ENCODE measurements around the gene CEACAM21.

CEACAM21 gene

DNA sequence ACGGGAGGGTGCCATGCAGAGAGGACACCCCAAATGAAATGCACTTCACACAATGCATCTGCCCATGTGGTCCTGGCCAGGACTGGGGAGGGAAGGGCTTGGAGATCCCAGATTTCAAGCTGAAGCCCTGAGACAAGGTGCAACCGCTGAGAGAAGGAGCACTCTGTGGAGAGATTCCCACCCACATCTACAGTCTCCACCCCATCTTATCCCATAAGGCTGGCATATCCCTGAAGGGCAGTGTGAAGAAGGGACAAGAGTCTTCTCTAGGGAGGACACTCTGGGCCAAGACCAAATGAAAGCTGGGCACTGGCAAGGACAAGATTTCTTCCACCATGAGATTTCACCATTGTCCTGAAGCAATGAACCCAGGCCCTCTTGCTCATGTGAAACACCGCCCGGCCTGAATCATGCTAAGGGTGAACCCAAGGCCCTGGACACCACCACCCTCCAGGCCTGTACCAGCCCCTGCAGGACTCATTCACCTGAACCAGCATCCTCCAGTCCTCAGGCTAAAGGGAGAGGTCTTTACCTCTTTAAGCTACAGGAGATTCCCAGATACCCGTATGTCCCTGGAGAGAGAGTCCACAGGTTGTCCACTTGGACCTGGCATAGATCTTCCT is 30.4 kb downstream of the CEACAM21 start:
- Histone ChIP-seq H3K4me1 (ENCODE audit: insufficient read depth, low read length) (no peaks in the 10 kb centered on the region), H3K4me3 (ENCODE audit: low read depth in 1 of 2, low read length in 2 of 2) (no peak overlapping the region), H3K27me3 (ENCODE audit: control insufficient read depth in 1 of 2, insufficient read depth in 2 of 2, low read length in 2 of 2) (no peaks in the 10 kb centered on the region), H3K9me3 (ENCODE audit: low read length) (no peaks in the 10 kb centered on the region), H3K27ac (ENCODE audit: low read depth, low read length) (no peak overlapping the region), H3K36me3 (ENCODE audit: insufficient read depth, low read length) (no peaks in the 10 kb centered on the region), H3K9ac (ENCODE audit: low read length) (no peak overlapping the region)

GRCh38 chr19:41607668-41608067 is 31.7 kb downstream of the CEACAM21 start:
- Histone ChIP-seq H3K9me3 (ENCODE audit: low read length) (no peaks in the 10 kb centered on the region), H3K4me1 (ENCODE audit: insufficient read depth, low read length) (no peaks in the 10 kb centered on the region), H3K9ac (ENCODE audit: low read length) (no peak overlapping the region), H3K36me3 (ENCODE audit: insufficient read depth, low read length) (no peaks in the 10 kb centered on the region), H3K27me3 (ENCODE audit: control insufficient read depth in 1 of 2, insufficient read depth in 2 of 2, low read length in 2 of 2) (no peaks in the 10 kb centered on the region), H3K4me3 (ENCODE audit: low read depth in 1 of 2, low read length in 2 of 2) (no peak overlapping the region), H3K27ac (ENCODE audit: low read depth, low read length) (no peak overlapping the region)

- H3K9me3 ChIP-seq (ENCODE audit: low read length), result no peaks in the 10 kb centered on the region
- H3K9ac ChIP-seq (ENCODE audit: low read length), result no peak overlapping the region
- H3K27ac ChIP-seq (ENCODE audit: low read depth, low read length), result no peak overlapping the region
- H3K36me3 ChIP-seq (ENCODE audit: insufficient read depth, low read length), result no peaks in the 10 kb centered on the region
- H3K4me1 ChIP-seq (ENCODE audit: insufficient read depth, low read length), result no peaks in the 10 kb centered on the region
- H3K27me3 ChIP-seq (ENCODE audit: control insufficient read depth in 1 of 2, insufficient read depth in 2 of 2, low read length in 2 of 2), result no peaks in the 10 kb centered on the region
- no peak overlapping the region for H3K4me3 ChIP-seq (ENCODE audit: low read depth in 1 of 2, low read length in 2 of 2)
Measured at GRCh38 chr19:41610789-41611188, 34.8 kb downstream of the CEACAM21 start.

DNA sequence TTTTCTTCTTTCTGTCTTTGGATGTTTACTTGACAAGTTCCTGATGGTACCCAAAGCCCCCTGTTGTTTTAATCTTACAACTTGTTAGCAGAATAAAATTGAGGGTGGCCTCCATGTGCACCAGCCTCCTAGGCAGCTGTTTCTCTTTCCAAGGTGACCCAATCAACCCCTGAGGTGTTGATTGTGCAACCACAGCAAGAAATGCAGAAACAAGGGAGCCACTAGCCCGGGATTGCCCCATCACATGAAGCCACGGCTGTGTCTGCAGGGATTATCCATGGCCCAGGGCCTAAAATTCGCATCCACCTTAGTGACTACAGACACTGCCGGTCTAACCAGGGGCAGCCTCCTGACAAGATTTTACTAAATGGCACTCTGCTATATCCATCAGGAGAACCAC is 36.5 kb downstream of the CEACAM21 start:
- H3K27ac ChIP-seq (ENCODE audit: low read depth, low read length), result no peak overlapping the region

DNA sequence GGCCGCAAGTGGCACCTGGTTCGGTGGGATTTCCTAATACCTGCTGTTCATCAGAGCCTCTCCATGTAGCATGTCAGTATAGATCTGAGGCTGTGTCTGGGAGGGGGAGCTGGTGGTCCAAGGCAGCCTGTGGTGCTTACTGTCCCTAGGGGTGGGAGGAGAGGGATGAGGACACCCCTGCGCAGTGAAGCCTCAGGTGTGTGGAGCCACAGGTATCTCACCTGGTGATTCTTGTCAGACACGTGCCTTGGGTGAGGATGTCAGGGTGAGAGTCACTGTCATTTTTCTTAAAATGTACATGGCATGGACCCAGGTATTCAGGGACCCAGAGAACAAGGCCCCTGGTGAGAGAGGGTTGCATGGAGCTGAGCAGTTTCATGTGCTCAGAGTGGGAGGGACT is 39.2 kb downstream of the CEACAM21 start:
- Histone ChIP-seq H3K27me3 (ENCODE audit: control insufficient read depth in 1 of 2, insufficient read depth in 2 of 2, low read length in 2 of 2) (no peaks in the 10 kb centered on the region), H3K9ac (ENCODE audit: low read length) (no peak overlapping the region), H3K27ac (ENCODE audit: low read depth, low read length) (no peak overlapping the region), H3K9me3 (ENCODE audit: low read length) (no peaks in the 10 kb centered on the region), H3K4me1 (ENCODE audit: insufficient read depth, low read length) (no peaks in the 10 kb centered on the region), H3K36me3 (ENCODE audit: insufficient read depth, low read length) (no peaks in the 10 kb centered on the region), H3K4me3 (ENCODE audit: low read depth in 1 of 2, low read length in 2 of 2) (no peak overlapping the region)

More for the DNA sequence above, 36.5 kb downstream of the CEACAM21 start:
- H3K4me1 ChIP-seq (ENCODE audit: insufficient read depth, low read length), result no peaks in the 10 kb centered on the region
- H3K9ac ChIP-seq (ENCODE audit: low read length), result no peak overlapping the region
- no peaks in the 10 kb centered on the region for H3K27me3 ChIP-seq (ENCODE audit: control insufficient read depth in 1 of 2, insufficient read depth in 2 of 2, low read length in 2 of 2)
- no peaks in the 10 kb centered on the region for H3K9me3 ChIP-seq (ENCODE audit: low read length)
- no peak overlapping the region for H3K4me3 ChIP-seq (ENCODE audit: low read depth in 1 of 2, low read length in 2 of 2)
- no peaks in the 10 kb centered on the region for H3K36me3 ChIP-seq (ENCODE audit: insufficient read depth, low read length)

DNA sequence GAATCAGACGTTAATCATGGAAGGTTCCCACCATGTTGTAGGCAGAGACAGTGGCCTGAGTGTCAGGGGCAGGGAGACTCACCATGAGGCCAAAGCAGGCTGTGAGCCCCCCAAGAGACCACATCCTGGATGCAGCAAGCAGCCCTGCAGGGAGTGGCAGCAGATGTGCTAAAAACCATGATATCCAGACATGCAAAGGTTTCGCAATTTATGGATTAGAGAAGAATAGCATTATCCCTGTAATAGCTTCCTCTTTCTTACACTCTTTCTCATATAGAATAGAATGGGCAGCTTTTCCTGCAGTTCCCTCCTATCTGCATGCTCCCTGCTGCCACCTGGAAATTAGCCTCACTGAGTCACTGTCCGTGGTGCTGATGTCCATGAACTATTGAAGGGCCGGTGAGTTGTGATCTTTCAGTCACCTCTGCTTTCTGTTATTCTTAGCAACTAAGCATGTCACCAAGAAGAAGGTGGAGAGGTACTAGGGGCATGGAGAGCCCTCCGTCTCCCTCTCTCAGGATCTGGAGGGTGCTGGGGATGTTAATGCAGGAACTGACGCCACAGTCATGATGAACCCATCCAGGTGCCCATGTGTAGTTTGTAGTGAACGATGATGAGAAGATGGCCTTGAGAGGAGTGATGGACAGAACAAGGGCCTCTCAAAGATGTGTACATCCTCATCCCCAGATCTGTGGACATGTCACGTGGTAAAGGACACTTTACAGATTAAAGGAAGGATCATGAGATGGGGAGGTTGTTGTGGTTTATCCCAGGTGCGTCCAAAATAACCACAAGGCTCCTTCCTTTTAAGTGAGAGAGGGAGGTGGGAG is 41.0 kb downstream of the CEACAM21 start:
- H3K27me3 ChIP-seq (ENCODE audit: control insufficient read depth in 1 of 2, insufficient read depth in 2 of 2, low read length in 2 of 2), result no peaks in the 10 kb centered on the region
- H3K4me3 ChIP-seq (ENCODE audit: low read depth in 1 of 2, low read length in 2 of 2), result no peak overlapping the region
- H3K4me1 ChIP-seq (ENCODE audit: insufficient read depth, low read length), result no peaks in the 10 kb centered on the region
- H3K36me3 ChIP-seq (ENCODE audit: insufficient read depth, low read length), result no peaks in the 10 kb centered on the region
- H3K9ac ChIP-seq (ENCODE audit: low read length), result no peak overlapping the region
- H3K9me3 ChIP-seq (ENCODE audit: low read length), result no peaks in the 10 kb centered on the region
- H3K27ac ChIP-seq (ENCODE audit: low read depth, low read length), result no peak overlapping the region

DNA sequence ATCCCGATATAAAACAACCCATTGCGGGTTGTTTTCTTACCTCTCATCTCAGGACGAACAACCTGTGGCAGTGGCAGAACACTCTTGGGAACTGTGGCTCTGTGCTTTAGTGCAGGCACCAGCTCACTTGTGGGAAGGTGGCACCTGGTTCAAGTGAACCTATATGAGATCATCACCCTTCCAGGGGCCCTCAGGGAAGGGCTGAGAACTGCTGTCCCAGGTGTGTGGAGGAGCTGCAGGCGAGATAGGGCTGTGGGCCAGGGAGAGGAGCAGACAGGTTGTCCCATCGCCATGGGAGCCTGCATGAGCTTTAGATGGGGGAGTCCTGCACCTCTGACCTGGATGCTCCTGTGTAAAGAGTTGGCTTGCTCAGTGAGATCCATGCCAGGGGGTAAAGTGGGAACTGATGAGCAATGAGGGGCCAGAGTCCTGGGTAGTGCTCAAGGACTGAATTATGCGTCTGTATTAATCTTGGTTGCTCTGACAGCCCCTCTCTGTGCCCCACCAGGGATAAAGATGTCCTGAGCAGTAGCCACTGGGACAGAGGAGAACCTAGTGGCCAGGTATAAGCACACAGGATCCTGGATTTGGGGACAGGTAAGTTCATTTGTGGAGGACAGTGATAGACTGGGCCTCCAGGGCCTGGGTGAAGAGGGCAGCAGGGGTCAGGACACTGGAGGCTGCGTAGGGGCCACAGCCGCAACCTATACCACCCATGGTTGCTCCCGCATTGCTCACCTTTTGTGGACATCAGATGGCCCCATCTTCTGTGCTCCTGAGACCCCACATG is 42.2 kb downstream of the CEACAM21 start:
- Histone ChIP-seq H3K9me3 (ENCODE audit: low read length) (no peaks in the 10 kb centered on the region), H3K4me1 (ENCODE audit: insufficient read depth, low read length) (no peaks in the 10 kb centered on the region), H3K27ac (ENCODE audit: low read depth, low read length) (no peak overlapping the region), H3K36me3 (ENCODE audit: insufficient read depth, low read length) (no peaks in the 10 kb centered on the region), H3K9ac (ENCODE audit: low read length) (no peak overlapping the region), H3K4me3 (ENCODE audit: low read depth in 1 of 2, low read length in 2 of 2) (no peak overlapping the region), H3K27me3 (ENCODE audit: control insufficient read depth in 1 of 2, insufficient read depth in 2 of 2, low read length in 2 of 2) (no peaks in the 10 kb centered on the region)

DNA sequence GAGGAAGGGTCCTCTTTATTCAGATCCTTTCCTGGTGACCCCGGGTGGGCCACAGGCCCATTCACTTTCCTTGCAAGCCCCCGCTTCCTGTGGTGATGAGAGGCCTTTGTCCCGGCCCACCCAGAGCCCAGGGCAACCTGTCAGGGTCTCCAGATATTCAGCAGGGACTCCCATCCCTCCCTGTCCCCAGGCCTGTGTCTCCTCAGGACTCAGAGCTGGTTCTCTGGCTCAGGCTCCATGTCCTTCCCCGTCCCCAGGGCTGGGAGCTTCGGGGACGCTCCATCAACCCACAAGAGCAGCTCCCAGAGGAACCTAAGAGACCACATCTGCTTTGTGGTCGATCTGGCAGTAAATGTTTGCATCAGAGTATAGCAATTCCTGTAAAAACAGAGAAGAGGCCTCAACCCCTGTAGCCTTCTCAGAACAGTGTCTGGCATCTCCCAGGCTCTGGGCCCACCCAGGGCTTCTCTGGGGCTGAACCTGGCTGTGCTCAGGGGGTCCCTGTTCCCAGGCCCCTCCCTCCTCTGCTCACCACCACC is 43.1 kb downstream of the CEACAM21 start:
- no peak overlapping the region for H3K27ac ChIP-seq (ENCODE audit: low read depth, low read length)
- H3K27me3 ChIP-seq (ENCODE audit: control insufficient read depth in 1 of 2, insufficient read depth in 2 of 2, low read length in 2 of 2), result no peaks in the 10 kb centered on the region
- no peaks in the 10 kb centered on the region for H3K9me3 ChIP-seq (ENCODE audit: low read length)
- no peaks in the 10 kb centered on the region for H3K36me3 ChIP-seq (ENCODE audit: insufficient read depth, low read length)
- no peak overlapping the region for H3K4me3 ChIP-seq (ENCODE audit: low read depth in 1 of 2, low read length in 2 of 2)
- no peaks in the 10 kb centered on the region for H3K4me1 ChIP-seq (ENCODE audit: insufficient read depth, low read length)
- no peak overlapping the region for H3K9ac ChIP-seq (ENCODE audit: low read length)

DNA sequence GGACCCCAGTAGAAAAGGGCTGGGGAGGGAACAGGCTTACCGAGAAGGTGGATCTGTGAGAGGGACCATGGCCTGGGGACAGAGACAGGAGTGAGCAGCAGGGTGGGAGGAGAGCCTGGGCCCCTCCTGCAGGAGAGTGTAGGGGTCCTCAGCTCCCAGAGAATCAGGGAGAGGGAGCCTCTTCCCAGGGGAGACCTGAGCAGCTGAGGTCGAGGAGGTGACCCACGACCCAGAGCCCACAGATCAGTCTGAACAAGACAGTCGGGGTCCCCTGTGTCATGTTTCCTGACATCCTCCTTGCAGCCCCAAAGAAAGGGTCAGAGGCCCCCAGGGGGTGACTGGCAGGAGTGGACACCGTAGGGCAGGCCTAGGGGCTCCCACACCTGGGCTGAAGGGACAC is 44.2 kb downstream of the CEACAM21 start:
- Histone ChIP-seq H3K27ac (ENCODE audit: low read depth, low read length) (no peak overlapping the region), H3K4me1 (ENCODE audit: insufficient read depth, low read length) (no peaks in the 10 kb centered on the region), H3K36me3 (ENCODE audit: insufficient read depth, low read length) (no peaks in the 10 kb centered on the region), H3K9me3 (ENCODE audit: low read length) (no peaks in the 10 kb centered on the region), H3K27me3 (ENCODE audit: control insufficient read depth in 1 of 2, insufficient read depth in 2 of 2, low read length in 2 of 2) (no peaks in the 10 kb centered on the region), H3K9ac (ENCODE audit: low read length) (no peak overlapping the region), H3K4me3 (ENCODE audit: low read depth in 1 of 2, low read length in 2 of 2) (no peak overlapping the region)

- Histone ChIP-seq H3K36me3 (ENCODE audit: insufficient read depth, low read length) (no peaks in the 10 kb centered on the region), H3K9me3 (ENCODE audit: low read length) (no peaks in the 10 kb centered on the region), H3K9ac (ENCODE audit: low read length) (no peak overlapping the region), H3K4me1 (ENCODE audit: insufficient read depth, low read length) (no peaks in the 10 kb centered on the region), H3K4me3 (ENCODE audit: low read depth in 1 of 2, low read length in 2 of 2) (no peak overlapping the region), H3K27me3 (ENCODE audit: control insufficient read depth in 1 of 2, insufficient read depth in 2 of 2, low read length in 2 of 2) (no peaks in the 10 kb centered on the region), H3K27ac (ENCODE audit: low read depth, low read length) (no peak overlapping the region)
Measured at GRCh38 chr19:41621226-41621625, 45.3 kb downstream of the CEACAM21 start.

DNA sequence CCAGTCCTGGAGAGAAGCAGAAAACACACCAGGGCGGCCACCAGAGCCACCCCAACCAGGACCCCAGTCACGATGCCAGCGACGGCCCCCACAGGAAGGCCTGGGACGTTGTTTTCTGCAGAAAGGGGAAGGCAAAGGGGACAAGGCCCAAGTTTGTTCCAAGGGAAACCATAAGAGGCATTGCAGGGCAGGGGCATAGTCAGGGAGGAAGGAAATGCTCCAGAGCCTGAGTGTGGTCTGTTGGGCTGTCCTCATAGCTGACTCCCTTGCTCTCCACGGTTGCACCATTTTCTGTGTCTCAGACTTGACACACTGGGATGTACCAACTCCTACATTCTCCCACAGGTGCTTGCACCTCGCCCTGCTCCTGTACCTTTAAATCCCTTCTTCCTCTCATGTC is 45.7 kb downstream of the CEACAM21 start:
- H3K27ac ChIP-seq (ENCODE audit: low read depth, low read length), result no peak overlapping the region
- no peaks in the 10 kb centered on the region for H3K9me3 ChIP-seq (ENCODE audit: low read length)
- no peak overlapping the region for H3K4me3 ChIP-seq (ENCODE audit: low read depth in 1 of 2, low read length in 2 of 2)
- no peak overlapping the region for H3K9ac ChIP-seq (ENCODE audit: low read length)
- H3K27me3 ChIP-seq (ENCODE audit: control insufficient read depth in 1 of 2, insufficient read depth in 2 of 2, low read length in 2 of 2), result no peaks in the 10 kb centered on the region
- no peaks in the 10 kb centered on the region for H3K4me1 ChIP-seq (ENCODE audit: insufficient read depth, low read length)
- H3K36me3 ChIP-seq (ENCODE audit: insufficient read depth, low read length), result no peaks in the 10 kb centered on the region
